ENCODE measurements around the gene ERBB4. TPM values are rescaled to one million over a fixed set of nuclear protein-coding genes. Genes with fewer than 3 reads are reported as not detected.

ERBB4 gene
- total RNA-seq, 1 experiment from 2014 or later, result 0.04 TPM

DNA sequence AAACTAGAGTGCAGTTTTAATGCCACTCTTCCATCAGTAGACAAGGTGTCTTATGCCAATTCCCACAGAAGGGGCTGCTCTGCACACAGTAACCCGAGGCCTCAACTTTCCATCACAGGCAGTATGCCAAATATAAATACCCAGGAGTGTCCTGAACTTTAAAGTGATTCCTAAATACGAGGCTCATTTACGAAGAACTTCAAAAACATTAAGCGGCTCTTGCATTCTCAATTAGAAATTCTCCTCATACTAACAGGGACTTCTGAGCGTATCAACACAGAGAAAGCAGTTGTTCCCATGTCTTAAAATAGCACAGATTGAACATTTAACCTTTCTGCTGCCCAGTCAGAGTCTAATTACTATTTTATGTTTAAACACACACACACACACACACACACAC, 638.6 kb downstream of the ERBB4 start:
- no peaks in the 10 kb centered on the region for H3K79me1 ChIP-seq (ENCODE audit: insufficient read depth, low read depth, low read length, poor library complexity, severe bottlenecking)
- H2AFZ ChIP-seq (ENCODE audit: low read length), result no peak overlapping the region
- no peak overlapping the region for H2BK120ac ChIP-seq (ENCODE audit: low read depth, low read length, poor library complexity, severe bottlenecking)
- no peaks in the 10 kb centered on the region for H3K4me1 ChIP-seq (ENCODE audit: insufficient read depth, low read length)
- no peak overlapping the region for H3K9ac ChIP-seq (ENCODE audit: extremely low read depth, insufficient read length, low read length)
- no peak overlapping the region for H3K4me2 ChIP-seq (ENCODE audit: insufficient read depth, insufficient read length, low read length)
- H3K9me3 ChIP-seq (ENCODE audit: control insufficient read depth, low read depth, low read length), result no peaks in the 10 kb centered on the region
- no peak overlapping the region for H3K56ac ChIP-seq (ENCODE audit: insufficient read length, low read depth, low read length)
- no peak overlapping the region for H2BK15ac ChIP-seq (ENCODE audit: low read depth, low read length)
- no peak overlapping the region for H4K91ac ChIP-seq (ENCODE audit: insufficient read length, low read depth, low read length)
- Mint-ChIP-seq H3K27ac (no peak overlapping the region; a peak in 1 of 7 replicates), H3K27me3 (ENCODE audit: low read depth) (no peaks in the 10 kb centered on the region), H3K36me3 (ENCODE audit: insufficient read depth in 1 of 3, low read depth in 3 of 3) (no peaks in the 10 kb centered on the region), H3K9me3 (no peaks in the 10 kb centered on the region), H3K4me1 (no peaks in the 10 kb centered on the region), H3K4me3 (no peak overlapping the region)
- H3K27ac ChIP-seq (ENCODE audit: insufficient read length, low read depth, low read length), result no peak overlapping the region
- no peak overlapping the region for H3K14ac ChIP-seq (ENCODE audit: insufficient read depth, low read length)
- no peaks in the 10 kb centered on the region for H3K23me2 ChIP-seq (ENCODE audit: insufficient read length, low read depth, low read length, poor library complexity, severe bottlenecking)
- H4K20me1 ChIP-seq (ENCODE audit: control insufficient read depth, insufficient read depth, insufficient read length), result no peaks in the 10 kb centered on the region
- H2BK20ac ChIP-seq (ENCODE audit: low read depth, low read length, poor library complexity, severe bottlenecking), result no peak overlapping the region
- no peak overlapping the region for H2AK5ac ChIP-seq (ENCODE audit: insufficient read length, low read length)
- no peak for DNase-seq
- H3K79me2 ChIP-seq (ENCODE audit: insufficient read depth, low read length), result no peaks in the 10 kb centered on the region
- H4K5ac ChIP-seq (ENCODE audit: insufficient read length, low read depth, low read length), result no peak overlapping the region
- TF ChIP-seq, protein P1, sequence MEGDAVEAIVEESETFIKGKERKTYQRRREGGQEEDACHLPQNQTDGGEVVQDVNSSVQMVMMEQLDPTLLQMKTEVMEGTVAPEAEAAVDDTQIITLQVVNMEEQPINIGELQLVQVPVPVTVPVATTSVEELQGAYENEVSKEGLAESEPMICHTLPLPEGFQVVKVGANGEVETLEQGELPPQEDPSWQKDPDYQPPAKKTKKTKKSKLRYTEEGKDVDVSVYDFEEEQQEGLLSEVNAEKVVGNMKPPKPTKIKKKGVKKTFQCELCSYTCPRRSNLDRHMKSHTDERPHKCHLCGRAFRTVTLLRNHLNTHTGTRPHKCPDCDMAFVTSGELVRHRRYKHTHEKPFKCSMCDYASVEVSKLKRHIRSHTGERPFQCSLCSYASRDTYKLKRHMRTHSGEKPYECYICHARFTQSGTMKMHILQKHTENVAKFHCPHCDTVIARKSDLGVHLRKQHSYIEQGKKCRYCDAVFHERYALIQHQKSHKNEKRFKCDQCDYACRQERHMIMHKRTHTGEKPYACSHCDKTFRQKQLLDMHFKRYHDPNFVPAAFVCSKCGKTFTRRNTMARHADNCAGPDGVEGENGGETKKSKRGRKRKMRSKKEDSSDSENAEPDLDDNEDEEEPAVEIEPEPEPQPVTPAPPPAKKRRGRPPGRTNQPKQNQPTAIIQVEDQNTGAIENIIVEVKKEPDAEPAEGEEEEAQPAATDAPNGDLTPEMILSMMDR (conservative IDR thresholded peaks at IDR 0.05), result no peak
- H2BK5ac ChIP-seq (ENCODE audit: insufficient read length, low read length), result no peak overlapping the region
- H3K27me3 ChIP-seq (ENCODE audit: insufficient read depth, low read length), result no peaks in the 10 kb centered on the region
- H2BK12ac ChIP-seq (ENCODE audit: insufficient read length, low read depth, low read length), result no peak overlapping the region
- WGBS (ENCODE audit: extremely low coverage, insufficient read length, low lambda C conversion rate), result no CpG with 5 or more reads among the region's 5 CpGs
- H3K4ac ChIP-seq (ENCODE audit: low read depth, low read length), result no peak overlapping the region
- no peak overlapping the region for H4K8ac ChIP-seq (replicated peaks; ENCODE audit: insufficient read length, low read depth, low read length)
- no peak overlapping the region for H3K23ac ChIP-seq (ENCODE audit: insufficient read length, low read depth, low read length)
- H3T11ph ChIP-seq (ENCODE audit: low read length), result no peak overlapping the region
- H3K18ac ChIP-seq (ENCODE audit: insufficient read length, low read depth, low read length), result no peak overlapping the region

Measured in H9 (cell line).